Right hindlimb (tissue), 1 donor: ENCODE results near the gene UBE2F.
"Not testable (repeated sequence)": the region's sequence is repeated elsewhere in the genome, so short reads cannot be mapped to it uniquely, and the experiment has no call there.

ENCODE experiments used
- DNase-seq: peaks from one replicate; pipeline ENCODE4 v3.0.0-alpha.2; 2018

The UBE2F gene

GRCh38 chr2:238022594-238023157, 55.9 kb downstream of the UBE2F start:
- DNase-seq: no peak

DNA sequence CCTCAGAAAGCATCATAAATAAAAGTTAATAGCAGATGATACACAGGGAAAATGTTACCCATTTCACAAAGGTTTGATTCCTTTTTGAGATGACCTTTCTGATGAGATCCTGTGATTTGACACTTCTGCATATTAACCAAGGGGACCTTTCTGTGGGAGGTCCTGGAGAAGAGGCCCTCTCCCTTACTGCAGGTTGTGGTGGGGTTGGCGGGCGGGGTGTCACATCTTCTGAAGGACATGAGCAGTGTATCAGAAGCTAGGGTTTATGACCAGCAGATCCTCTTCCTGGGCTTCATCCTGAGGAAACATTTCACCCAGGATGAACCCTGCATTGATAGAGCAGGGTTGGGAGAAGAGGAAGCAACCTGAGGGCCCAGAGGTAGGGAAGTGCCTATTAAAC, 56.8 kb downstream of the UBE2F start:
- no peak for DNase-seq

GRCh38 chr2:238024986-238025385, 58.2 kb downstream of the UBE2F start:
- no peak for DNase-seq

DNA sequence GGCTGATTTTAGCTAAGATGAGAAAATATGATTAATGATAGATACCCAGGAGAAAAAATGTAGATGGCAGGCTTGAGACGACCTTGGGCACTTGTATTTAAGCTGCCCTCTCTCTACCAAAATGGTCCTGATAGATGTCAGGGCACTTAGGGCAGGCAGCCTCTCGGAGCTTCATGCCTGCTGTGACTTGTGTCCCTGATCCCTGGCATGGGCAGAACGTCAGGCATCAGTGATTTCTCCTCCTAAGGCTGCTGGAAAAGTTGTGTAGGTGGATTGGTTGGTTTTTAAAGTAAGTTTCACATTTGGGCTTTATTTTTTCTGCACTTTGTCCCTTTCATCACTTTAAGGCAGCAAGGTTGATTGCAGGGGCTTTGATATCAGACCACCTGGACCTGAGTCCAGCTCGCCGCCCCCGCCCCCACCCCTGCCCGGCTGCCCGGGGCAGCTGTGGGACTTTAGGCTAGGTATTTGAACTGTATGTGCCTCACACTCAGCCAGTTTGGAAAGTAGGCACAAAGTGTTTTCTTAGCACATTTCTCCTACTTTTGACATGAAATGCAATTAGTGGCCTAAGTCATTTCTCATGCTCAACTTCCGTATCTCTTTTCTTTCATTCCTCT, 59.0 kb downstream of the UBE2F start:
- DNase-seq: no peak

GRCh38 chr2:238027058-238027457, 60.2 kb downstream of the UBE2F start:
- no peak for DNase-seq

DNA sequence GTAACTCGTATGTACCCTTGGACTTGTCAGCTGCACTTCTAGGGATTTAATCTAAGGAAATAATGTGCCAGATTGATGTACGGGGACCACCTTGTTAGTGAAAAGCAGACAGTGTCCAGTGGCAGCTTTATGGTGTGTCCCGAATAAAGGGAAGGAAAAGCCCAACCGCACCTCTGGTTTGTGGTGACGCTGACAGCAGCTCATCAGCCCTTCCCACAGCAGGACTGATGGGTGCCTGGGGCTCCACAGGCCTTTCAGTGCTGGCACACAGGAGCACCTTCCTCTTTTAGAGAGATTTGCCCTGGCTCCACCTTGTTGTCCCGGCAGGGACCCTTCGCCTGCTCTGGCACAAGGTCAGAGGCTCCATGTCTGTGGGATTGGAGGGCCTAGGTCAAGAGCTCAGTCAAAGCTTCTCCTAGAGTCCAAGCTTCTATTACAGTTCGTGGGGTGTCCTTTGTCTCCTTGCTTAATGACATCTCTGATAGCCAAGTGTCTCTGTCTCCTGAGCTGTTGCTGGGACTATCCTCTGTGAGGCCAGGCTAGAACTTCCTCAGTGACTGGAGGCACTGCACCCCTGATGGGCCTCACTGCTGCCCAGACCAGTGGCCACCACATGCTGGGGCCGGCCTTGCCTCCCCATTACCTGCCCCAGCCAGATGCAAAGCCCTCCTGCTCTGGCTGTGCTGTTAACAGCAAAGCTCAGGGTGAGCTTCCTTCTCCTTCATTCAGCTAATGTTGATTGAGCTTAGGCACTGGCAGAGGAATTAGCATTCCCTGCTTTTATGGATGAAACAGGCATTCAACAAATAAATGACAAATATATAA, 61.0 kb downstream of the UBE2F start:
- no peak for DNase-seq

DNA sequence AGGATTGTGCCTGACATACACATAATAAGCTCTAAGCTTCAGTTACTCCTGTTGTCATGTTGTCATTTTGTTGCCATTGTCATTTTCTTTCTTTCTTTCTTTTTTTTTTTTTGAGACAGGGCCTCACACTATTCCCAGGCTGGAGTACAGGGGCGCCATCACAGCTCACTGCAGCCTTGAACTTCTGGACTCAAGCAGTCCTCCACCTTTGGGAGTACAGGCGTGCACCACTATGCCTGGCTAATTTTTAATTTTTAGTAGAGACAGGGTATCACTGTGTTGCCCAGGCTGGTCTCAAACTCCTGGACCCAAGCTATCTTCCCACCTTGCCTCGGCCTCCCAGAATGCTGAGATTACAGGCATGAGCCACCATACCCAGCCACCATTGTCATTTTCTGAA, 63.0 kb downstream of the UBE2F start:
- DNase-seq: no peak

DNA sequence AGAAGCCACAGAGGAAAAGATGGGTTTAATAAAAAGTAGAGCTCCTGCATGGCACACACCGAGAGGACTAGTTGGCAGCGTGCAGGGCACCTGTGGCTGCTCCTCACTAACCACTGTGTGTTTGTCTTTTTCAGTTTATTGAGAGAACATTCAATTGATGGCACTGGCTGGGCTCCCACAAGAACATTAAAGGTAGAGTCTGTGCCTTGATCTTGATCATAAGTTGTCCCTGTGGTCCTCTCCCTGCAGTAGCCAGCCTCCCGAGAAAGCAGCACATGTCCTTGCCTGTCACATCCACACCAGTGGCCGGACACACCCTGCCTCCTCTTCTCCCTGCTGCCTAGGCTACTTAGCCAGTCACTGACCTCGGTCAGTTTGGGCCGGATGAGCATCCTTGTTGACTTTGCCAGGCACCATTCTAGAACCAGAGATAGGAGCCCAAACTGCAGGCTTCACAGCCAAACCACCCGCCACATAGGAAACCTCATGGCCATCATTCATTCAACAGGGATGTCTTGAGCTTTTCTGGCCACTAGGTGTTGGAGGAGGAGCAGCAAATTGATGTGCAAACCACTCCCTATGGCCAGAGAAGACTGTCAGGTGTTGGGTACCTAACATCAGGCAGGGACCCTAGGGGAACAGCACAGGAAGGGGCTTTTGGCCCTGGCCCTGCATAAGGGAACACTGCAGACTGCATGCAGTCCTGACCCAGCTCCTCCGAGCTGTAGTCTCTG, 63.8 kb downstream of the UBE2F start:
- no peak for DNase-seq

DNA sequence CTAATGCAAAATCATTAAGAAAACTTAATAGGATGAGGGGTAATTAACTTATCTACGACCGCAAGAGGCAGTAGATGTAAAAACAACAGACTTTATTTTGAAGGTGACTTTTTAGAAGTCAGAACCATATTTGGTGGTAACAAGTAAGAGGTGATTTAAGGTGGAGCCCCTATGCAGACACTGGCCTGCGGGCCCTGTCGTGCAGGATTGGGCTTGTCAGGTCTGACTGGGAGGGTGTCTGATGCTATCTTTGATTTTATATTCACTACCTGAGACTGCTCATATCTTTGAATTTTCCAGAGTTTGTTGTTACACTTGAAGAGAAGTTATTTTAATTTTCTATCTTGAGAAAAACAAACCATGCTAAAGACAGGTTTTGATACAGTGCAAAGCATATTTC, 64.9 kb downstream of the UBE2F start:
- DNase-seq: no peak

DNA sequence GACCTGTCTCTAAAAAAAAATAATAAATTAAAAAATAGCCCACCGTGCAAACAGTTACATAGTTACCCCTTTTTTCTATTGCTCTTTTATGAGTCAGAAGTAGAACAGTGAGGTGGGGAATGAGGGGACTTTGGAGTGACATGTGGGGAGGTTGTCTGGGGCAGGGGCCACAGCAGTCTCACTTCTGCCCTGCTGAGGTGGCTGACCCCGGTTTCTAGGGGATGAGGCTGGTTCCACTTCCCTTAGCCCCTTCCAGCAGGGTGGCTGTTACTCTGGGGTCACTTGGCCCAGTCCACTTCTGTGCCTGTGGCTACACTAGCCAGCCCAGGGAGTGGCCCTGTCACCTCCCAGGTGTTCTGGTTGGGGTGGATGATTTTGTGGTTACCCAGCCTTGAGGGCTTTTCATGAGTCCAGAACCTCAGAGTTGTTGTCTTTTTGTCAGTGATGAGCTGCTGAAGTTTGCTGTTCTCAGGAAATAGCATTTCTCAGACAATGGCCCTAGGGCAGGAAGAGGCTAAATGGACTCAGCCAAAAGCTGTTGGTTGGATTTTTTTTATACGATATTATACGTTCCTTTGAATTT, 66.0 kb downstream of the UBE2F start:
- no peak for DNase-seq

DNA sequence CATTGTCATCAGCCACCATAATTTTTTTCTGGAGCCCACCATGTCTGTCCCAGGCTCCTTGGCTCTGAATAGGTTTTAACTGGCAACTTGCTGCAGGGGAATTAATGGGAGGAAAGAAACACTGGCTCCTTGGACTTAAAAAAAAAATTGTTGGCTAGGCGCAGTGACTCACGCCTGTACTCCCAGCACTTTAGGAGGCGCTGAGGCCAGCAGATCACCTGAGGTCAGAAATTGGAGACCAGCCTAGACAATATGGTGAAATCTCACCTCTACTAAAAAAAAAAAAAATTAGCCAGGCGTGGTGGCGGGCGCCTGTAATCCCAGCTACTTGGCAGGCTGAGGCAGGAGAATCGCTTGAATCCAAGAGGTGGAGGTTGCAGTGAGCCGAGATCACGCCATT, 67.2 kb downstream of the UBE2F start:
- not testable (repeated sequence) for DNase-seq

DNA sequence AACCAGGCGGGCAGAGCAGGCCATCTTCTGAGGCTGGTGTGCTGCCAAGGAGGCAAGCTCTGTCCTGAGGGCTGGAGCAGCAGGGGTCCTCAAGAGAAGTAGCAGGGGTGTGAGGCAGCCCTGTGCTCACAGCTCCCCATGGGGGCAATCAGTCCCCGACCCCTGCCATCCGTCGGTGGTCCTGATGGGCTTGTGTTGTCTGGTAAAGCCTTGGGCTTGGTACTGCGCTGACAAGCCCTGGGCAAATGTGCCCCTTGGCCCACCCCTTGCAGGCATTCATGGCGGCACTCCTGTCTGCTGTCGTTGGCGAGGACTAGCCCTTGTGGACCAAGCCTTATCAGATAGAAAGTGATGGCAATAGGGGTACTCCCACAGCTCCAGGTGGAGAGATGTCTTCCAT, 71.4 kb downstream of the UBE2F start:
- DNase-seq: no peak

GRCh38 chr2:238039151-238039550, 72.3 kb downstream of the UBE2F start:
- DNase-seq: no peak

GRCh38 chr2:238039985-238040384, 73.2 kb downstream of the UBE2F start:
- no peak for DNase-seq

DNA sequence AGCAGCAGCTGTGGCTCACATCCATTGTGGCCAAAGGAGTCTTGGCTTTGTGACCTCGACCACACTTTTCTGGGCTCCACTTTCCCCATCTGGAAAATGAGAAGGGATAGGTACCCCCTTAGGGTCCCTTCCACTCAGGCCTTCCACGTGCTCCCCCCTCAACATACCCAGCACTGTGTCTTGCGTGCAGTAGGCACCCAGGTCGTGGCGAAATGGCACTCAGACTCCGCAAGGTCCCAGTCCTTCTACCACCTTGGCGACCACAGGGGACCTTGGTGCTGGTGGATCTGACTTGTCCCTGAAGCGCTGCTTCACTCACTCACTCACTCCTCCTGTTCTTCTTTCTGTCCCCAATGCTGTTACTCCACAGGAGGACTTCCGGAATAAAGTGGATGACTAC, 74.1 kb downstream of the UBE2F start:
- DNase-seq: no peak

- no peak for DNase-seq
Measured at GRCh38 chr2:238042090-238042489, 75.3 kb downstream of the UBE2F start.

DNA sequence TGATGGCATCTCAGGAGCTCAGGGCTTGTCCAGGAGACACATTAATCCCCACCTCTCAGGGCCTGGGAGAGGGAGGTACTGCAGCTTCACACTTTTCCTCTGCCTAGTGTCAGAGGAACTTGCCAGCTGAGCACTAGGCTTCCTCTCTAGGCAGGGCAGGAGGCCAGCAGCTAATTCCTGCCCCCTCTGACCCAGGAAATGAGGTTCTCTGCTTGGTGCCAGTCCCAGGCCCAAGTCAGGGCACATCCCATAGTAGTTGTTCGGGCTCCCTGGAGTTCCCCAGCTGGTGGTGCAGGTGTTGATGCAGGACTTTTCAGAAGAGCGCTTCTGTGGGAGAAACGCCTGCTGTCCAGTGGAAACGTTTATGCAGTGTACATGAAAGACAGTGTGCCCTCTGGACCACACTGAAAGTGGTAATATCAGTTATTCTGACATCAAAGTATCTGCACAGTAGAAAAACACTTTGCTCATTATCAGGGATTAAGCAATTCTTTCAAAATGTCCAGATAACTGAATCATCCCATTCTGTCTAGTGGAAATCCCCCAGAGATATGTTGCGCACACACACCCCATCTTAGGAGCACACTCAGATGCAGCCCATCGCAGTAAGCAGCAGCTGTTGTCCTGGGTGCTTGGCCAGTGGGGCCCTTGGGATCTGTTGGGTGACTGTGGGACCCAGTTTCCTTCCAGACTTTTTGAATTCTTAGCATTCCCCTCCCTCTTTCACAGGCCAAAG, 76.2 kb downstream of the UBE2F start:
- DNase-seq: no peak

DNA sequence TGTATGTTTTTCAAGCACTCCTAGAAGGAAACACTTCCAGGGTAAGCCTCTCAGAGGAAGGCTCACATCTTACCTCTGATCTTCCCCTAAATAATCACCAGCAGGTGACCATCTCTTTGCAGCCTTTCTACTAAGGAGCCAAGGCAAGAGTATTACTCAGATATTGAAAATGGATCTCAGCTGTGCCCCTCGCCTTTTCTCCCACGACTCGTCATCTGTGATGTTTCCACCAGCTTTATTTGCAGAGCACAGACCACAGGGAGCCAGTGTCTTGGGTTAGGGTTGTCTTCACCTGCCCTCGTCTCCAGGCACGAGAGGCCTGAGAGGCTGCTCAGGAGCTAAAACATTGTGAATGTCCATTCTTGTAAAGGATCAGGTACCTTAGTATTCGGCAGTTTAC, 77.0 kb downstream of the UBE2F start:
- DNase-seq: no peak

GRCh38 chr2:238045575-238045974, 78.8 kb downstream of the UBE2F start:
- DNase-seq: no peak

DNA sequence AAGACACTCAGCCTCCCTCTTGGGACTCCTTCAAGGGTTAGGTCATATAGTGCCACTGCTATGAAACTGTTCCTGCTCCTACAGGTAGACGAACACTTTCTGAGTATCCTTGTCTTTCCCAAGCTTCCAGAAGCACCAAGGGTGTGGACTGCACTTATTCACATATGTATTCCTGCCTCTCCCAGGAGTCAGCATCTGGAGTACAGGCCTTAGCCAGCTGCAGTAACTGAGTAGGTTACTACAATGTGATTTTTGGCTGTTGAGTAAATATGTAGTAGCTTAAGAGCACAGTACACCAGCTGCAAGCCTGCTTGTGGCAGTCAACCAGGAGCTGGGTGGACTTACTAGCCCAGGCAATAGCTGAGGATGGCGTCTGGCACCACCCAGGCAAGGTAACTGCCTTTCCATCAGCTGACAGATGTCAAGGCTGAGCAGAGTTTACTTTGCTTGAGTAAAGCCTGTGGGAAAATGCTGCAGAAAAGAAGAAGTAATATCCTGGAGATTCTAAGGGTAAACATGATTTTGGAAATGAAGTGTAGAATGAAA, 80.0 kb downstream of the UBE2F start:
- DNase-seq: no peak

GRCh38 chr2:238053191-238053776, 86.5 kb downstream of the UBE2F start:
- DNase-seq: no peak

GRCh38 chr2:238055841-238056240, 89.0 kb downstream of the UBE2F start:
- no peak for DNase-seq
